GM21360 (cell line): ENCODE measurements around the gene HYLS1.
"Not testable (repeated sequence)": the region's sequence is repeated elsewhere in the genome, so short reads cannot be mapped to it uniquely, and the experiment has no call there.

Experiments
- ATAC-seq: cut with Tn5 transposase; IDR thresholded peaks from one replicate; pipeline ENCODE4 v1.9.1; 2021; ENCODE audit warnings: mild to moderate bottlenecking, moderate library complexity; ENCODE audit not compliant: unreplicated experiment

HYLS1 gene

GRCh38 chr11:125887373-125888324 is at the start of gene HYLS1:
Gene HYLS1 (plus strand): TSS chr11:125887668. CDS start chr11:125899369, 11,701 bp downstream.
- ATAC-seq = peak; percentile 84

GRCh38 chr11:125842321-125842948 is 45.0 kb upstream of the HYLS1 start:
- no peak for ATAC-seq

- no peak for ATAC-seq
Measured at GRCh38 chr11:125846188-125846587, 41.3 kb upstream of the HYLS1 start.

- ATAC-seq = not testable (repeated sequence)
Measured at GRCh38 chr11:125857670-125858069, 29.8 kb upstream of the HYLS1 start.

GRCh38 chr11:125862786-125863185 is 24.7 kb upstream of the HYLS1 start:
- ATAC-seq = not testable (repeated sequence)

- ATAC-seq = not testable (repeated sequence)
Measured at GRCh38 chr11:125865354-125865753, 22.1 kb upstream of the HYLS1 start.

GRCh38 chr11:125869521-125869920 is 17.9 kb upstream of the HYLS1 start:
- ATAC-seq = no peak

- ATAC-seq = no peak
Measured at GRCh38 chr11:125871391-125872137, 15.9 kb upstream of the HYLS1 start.

- no peak for ATAC-seq
Measured at GRCh38 chr11:125872138-125872491, 15.4 kb upstream of the HYLS1 start.

GRCh38 chr11:125873881-125874555 is 13.4 kb upstream of the HYLS1 start:
- peak; percentile 15 for ATAC-seq

- peak; percentile 84 for ATAC-seq
Measured at GRCh38 chr11:125874556-125875124, 12.8 kb upstream of the HYLS1 start.

GRCh38 chr11:125881291-125881690 is 6.2 kb upstream of the HYLS1 start:
- ATAC-seq = no peak

- no peak for ATAC-seq
Measured at GRCh38 chr11:125883375-125883774, 4.1 kb upstream of the HYLS1 start.

GRCh38 chr11:125886997-125887372 is 483 bp upstream of the HYLS1 start:
- peak; percentile 37 for ATAC-seq

GRCh38 chr11:125890447-125891100 is 3.1 kb downstream of the HYLS1 start:
- ATAC-seq = no peak

GRCh38 chr11:125892071-125892470 is 4.6 kb downstream of the HYLS1 start:
- no peak for ATAC-seq

- ATAC-seq = no peak
Measured at GRCh38 chr11:125892994-125893393, 5.5 kb downstream of the HYLS1 start.

- no peak for ATAC-seq
Measured at GRCh38 chr11:125901872-125902271, 14.4 kb downstream of the HYLS1 start.

GRCh38 chr11:125902277-125902926 is 14.9 kb downstream of the HYLS1 start:
- no peak for ATAC-seq
